AG04450 (cell line): ENCODE measurements around the gene PPP1R26. TPM values are rescaled to one million over a fixed set of nuclear protein-coding genes. Genes with fewer than 3 reads are reported as not detected.
A peak's percentile ranks its signal among the peaks of the same experiment; 100 is the strongest.

Experiments
- CTCF ChIA-PET: fragments of 300-600, 350-600 bp; formaldehyde crosslinking; extraction: SDS; loops from one replicate; lab custom pipeline; 2022; ENCODE audit warnings: antibody characterized with exemption, inconsistent platforms; lab: Charles Lee
- POLR2A ChIA-PET: fragments of 350-600 bp; formaldehyde crosslinking; extraction: SDS; loops from one replicate; lab custom pipeline; 2021; ENCODE audit warnings: antibody characterized with exemption, inconsistent platforms; lab: Yijun Ruan, JAX
- DNase-seq: peaks from one replicate; pipeline ENCODE4 v3.0.0-alpha.2; 2011; ENCODE audit warnings: low read depth, low spot score
- H3K27ac ChIP-seq: one replicate; pipeline ENCODE4 v1.5.1; 2012; ENCODE audit warnings: low read depth, low read length, control low read depth
- H3K27me3 ChIP-seq: one replicate; pipeline ENCODE4 v1.6.0; 2012; ENCODE audit warnings: low read length; ENCODE audit not compliant: control insufficient read depth, insufficient read depth
- H3K4me3 ChIP-seq: 2 replicates; pipeline ENCODE4 v1.5.1; 2011; ENCODE audit warnings: mild to moderate bottlenecking, low read depth, low read length, control low read depth
- H3K9me3 ChIP-seq: 2 replicates; pipeline ENCODE4 v1.5.1; 2012; ENCODE audit warnings: low read length; ENCODE audit not compliant: control insufficient read depth, insufficient read depth
- polyA plus RNA-seq: library from polyadenylated mRNA; depleted of rRNA; stranded (reverse); fragments of >200 nt; gene quantifications from 2 replicates; pipeline ENCODE4 v1.2.3, GENCODE V29; 2011
- TF ChIP-seq, protein P1 (sequence below): IDR thresholded peaks from 2 replicates; pipeline ENCODE4 v1.5.1; 2011; ENCODE audit warnings: low read depth, low read length, control low read depth, inconsistent platforms

The PPP1R26 gene
- polyA plus RNA-seq, 1 experiment = 3.3 TPM

DNA sequence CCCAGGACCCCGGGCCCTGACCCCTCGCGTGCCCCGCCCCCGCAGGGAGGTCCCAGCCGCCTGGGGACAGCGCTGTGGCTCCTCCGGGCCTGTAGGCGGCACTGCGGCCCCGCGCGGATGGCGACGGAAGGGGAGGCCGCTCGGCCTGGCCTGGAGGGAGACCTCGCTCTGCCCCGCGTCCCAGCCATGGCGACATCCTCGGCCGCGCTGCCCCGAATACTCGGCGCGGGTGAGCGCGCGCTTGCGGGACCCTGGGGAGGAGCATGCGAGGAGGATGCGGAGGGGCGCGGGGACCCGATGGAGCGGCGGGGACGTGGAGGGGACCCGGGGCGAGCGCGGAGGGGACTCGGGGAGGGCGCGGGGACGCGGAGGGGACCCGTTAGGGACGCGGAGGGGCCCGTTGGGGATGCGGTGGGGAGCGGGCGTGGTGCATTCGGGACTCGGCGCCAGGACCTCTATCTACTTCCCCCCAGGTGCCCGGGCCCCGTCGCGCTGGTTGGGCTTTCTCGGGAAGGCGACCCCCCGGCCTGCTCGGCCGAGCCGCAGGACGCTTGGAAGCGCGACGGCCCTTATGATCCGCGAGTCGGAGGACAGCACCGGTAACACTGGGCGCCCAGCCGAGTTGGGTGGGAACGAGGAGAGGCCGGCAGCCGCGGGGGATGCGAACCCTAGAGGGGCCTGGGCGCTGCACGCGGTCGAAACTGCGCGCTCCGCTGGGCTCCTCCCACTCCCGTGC, 21.1 kb downstream of the PPP1R26 start, which contains the start of gene MRPS2:
Gene MRPS2, plus strand, starts transcription at position 158 of the 736 bp plus-strand sequence. Its CDS starts 29 bp downstream, at position 187.
- Histone ChIP-seq H3K4me3 (peak within 1 kb of the TSS; percentile 80), H3K27me3 (no peaks in the 10 kb centered on the region), H3K9me3 (no peaks in the 10 kb centered on the region; the same call in 1 of the 2 replicates), H3K27ac (peak within 1 kb of the TSS; percentile 61)
- ChIA-PET CTCF (interaction anchor here (0.7 kb wide), 2 partner anchors 12 to 19 kb away, joined by 4 read pairs; no protein-coding TSS in a partner anchor), POLR2A (no interaction called here)
- DNase-seq = peak; percentile 44
- TF ChIP-seq, protein P1, sequence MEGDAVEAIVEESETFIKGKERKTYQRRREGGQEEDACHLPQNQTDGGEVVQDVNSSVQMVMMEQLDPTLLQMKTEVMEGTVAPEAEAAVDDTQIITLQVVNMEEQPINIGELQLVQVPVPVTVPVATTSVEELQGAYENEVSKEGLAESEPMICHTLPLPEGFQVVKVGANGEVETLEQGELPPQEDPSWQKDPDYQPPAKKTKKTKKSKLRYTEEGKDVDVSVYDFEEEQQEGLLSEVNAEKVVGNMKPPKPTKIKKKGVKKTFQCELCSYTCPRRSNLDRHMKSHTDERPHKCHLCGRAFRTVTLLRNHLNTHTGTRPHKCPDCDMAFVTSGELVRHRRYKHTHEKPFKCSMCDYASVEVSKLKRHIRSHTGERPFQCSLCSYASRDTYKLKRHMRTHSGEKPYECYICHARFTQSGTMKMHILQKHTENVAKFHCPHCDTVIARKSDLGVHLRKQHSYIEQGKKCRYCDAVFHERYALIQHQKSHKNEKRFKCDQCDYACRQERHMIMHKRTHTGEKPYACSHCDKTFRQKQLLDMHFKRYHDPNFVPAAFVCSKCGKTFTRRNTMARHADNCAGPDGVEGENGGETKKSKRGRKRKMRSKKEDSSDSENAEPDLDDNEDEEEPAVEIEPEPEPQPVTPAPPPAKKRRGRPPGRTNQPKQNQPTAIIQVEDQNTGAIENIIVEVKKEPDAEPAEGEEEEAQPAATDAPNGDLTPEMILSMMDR = peak; percentile 71

DNA sequence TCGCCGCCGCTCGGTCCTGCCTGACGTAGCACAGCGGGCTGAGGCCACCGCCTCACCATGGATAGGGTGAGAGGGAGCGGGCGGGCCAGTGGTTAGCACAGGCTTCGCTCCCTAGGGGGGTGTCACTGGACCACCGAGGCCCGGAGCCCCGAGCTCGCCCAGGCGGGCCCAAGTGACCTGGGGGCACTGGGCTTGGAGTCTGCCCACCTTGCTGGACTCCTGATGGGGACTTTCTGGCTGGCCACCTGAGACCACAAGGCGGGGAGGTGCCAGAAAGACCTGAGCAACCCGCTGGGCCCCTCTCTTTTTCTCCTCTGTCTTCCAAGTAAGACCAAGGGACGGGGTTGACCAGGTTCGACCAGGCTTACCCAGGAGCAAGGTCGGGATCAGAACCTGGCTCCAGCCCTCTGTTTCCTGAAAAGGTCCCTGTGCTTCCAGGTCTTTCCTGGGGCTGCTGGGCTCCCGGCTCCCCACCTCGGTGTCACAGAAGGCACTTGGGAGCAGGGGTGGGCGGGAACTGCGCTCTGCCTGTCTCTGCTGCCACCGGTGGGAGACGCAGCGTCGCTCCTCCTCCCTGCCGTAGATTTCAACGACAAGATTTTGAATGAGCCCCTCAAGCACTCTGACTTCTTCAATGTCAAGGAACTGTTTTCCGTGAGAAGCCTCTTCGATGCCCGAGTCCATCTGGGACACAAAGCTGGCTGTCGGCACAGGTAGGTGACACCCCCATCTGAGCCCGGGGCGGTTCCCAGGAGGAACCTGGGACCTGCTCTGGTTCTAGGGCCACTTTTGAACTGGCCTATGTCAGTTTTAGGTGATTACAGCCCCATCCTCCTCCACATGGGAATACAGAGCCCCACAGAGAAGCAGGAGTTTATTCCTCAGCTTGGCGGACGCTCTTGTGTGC, 21.9 kb downstream of the PPP1R26 start:
- CTCF ChIA-PET = interaction anchor here (1.0 kb wide), 1 partner anchor 11 kb away, joined by 3 read pairs; no protein-coding TSS in a partner anchor
- peak overlapping the region; percentile 80 for H3K4me3 ChIP-seq
- POLR2A ChIA-PET = no interaction called here
- H3K9me3 ChIP-seq = no peaks in the 10 kb centered on the region; the same call in 1 of the 2 replicates
- TF ChIP-seq, protein P1 = no peak
- DNase-seq = no peak
- H3K27ac ChIP-seq = no peak overlapping the region
- no peaks in the 10 kb centered on the region for H3K27me3 ChIP-seq

DNA sequence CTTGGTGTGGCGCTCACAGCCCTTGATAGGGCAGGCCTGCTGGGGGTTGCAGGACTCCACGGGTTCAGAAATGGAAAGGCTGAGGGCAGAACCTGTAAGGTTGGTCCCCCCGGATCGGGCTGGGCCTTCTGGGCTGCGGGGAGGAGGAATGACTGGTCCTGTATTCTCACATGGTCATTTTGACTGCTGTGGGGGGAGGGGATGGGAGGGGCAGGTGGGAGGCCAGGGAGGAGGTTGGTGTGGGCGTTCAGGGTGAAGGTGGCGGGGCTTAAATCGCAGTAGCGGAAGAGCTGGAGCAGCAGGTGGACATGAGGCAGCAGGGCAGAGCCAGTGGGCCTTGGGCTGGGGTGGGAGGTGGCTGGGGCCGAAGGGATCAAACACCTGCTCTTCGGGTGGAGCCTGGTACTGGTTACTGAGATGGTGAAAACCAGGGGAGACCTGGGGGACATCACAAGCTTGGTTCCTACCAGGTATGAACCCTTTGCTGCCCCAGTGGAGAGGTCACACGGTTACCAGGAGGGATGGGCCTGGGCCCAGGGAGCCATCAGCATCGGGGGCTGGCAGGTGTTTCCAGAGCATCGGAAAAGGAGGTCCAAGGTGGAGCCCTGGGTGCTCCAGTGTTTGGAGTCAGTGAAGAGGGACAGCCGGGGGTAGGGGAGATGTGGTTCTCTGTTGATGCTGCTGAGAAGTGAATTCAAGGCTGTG, 22.7 kb downstream of the PPP1R26 start:
- Histone ChIP-seq H3K4me3 (peak overlapping the region; percentile 4; the same call in 1 of the 2 replicates), H3K27me3 (no peaks in the 10 kb centered on the region), H3K27ac (no peak overlapping the region), H3K9me3 (no peaks in the 10 kb centered on the region; the same call in 1 of the 2 replicates)
- TF ChIP-seq, protein P1 = no peak
- POLR2A ChIA-PET = no interaction called here
- no peak for DNase-seq
- CTCF ChIA-PET = interaction anchor here (1.0 kb wide), 1 partner anchor 11 kb away, joined by 3 read pairs; no protein-coding TSS in a partner anchor

DNA sequence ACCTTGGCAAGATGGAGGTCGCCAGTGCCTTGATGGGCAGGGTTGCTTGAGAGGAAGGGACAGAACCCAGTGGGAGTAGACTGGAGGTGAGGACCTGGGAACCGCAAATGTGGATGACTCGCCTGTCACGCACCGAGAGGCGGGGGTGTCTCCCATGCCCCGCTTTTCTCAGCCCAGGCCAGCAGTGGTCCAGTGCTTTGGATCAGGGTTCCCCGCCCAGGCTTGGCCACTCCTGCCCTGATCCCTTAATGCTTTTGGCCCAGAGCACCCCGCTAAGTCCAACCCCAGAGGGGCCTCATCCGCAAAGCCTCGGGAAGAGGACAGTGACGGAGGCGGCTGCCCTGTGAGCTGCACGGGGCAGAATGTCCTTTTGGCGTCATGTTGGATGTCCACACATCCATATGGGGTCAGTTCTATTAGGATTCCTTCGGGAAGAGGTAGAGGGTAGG, 23.3 kb downstream of the PPP1R26 start:
- Histone ChIP-seq H3K9me3 (no peaks in the 10 kb centered on the region; the same call in 1 of the 2 replicates), H3K4me3 (no peak overlapping the region), H3K27ac (no peak overlapping the region), H3K27me3 (no peaks in the 10 kb centered on the region)
- no peak for DNase-seq
- TF ChIP-seq, protein P1 = no peak
- POLR2A ChIA-PET = no interaction called here
- CTCF ChIA-PET = no interaction called here
